ENCODE results near the gene APOL1.

- TF ChIP-seq CTCF (IDR thresholded peaks at IDR 0.05) (no peak), POLR2A (IDR thresholded peaks at IDR 0.05) (no peak)
These were observed 34.2 kb upstream of the APOL1 start for GRCh38 chr22:36218648-36219193.

Data from right lobe of liver (tissue), 4 donors.